ENCODE results near the gene NPM1.
"Not testable (repeated sequence)": the region's sequence is repeated elsewhere in the genome, so short reads cannot be mapped to it uniquely, and the experiment has no call there.

NPM1 gene

DNA sequence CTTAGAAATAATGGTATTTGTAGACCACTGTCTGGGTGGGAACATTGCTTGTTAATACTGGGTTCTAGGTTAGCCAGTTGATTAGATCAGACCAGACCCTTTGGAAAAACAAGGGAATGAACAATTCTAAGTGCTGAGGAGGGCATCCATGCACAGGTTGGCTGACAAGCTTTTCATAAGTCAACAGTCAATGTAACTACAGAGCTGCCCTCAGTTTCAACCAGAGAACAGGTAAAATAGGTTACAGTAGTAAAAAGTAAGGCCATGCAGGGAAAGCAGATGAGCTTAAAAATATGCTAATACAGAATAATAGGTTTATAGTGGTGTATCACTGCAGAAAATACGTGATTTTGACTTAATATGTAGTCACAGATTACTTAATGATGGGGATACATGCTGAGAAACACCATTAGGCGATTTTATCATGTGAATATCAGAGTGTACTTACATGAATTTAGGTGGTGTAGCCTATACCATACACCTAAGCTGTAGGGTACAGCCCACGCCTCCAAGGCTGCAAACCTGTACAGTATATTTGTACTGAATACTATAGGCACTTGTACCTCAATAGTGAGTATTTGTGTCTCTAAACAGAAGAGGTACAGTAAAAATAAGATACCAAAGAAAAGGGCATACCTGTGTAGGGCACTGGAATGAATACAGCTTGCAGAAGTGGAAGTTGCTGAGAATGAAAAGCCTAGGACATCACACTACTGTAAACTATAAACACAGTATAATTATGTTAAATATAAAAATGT is 25.7 kb downstream of the NPM1 start:
- FAIRE-seq = no peak

DNA sequence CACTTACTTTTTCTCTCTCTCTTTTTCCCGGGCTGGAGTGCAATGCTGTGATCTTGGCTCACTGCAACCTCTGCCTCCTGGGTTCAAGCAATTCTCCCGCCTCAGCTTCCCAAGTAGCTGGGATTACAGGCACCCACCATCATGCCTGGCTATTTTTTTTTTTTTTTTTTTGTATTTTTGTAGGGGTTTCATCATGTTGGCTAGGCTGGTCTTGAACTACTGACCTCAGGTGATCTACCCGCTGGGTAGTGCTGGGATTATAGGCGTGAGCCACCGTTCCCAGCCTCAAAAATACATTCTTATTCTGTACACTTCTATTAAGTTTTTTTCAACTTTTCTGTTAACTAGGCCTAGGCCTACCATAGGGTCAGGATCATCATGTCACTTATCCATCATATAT is 26.3 kb downstream of the NPM1 start:
- FAIRE-seq = not testable (repeated sequence)

DNA sequence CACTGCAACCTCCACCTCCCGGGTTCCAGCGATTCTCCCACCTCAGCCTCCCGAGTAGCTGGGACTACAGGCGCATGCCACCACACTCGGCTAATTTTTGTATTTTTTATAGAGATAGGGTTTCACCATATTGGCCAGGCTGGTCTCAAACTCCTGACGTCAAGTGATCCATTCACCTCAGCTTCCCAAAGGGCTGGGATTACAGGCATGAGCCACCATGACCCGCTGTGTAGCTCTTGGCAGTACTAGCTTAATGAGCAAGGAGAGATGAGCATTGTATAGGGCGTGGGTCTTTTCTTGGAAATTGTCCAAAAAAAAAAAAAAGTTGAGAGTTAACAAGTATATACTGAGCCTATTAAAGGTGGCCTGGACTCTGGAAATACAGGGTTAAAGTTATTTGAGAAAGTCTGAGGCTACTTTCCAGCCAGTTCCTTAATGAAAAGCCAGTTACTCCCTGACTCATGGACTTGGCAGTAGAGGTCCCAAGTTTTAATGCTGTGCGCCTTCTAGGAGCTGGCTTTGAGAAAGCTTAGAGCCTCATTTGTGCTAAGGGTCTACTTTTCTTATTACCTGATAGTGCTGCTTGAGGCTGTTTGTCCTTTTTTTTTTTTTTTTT is 27.6 kb downstream of the NPM1 start:
- no peak for FAIRE-seq

DNA sequence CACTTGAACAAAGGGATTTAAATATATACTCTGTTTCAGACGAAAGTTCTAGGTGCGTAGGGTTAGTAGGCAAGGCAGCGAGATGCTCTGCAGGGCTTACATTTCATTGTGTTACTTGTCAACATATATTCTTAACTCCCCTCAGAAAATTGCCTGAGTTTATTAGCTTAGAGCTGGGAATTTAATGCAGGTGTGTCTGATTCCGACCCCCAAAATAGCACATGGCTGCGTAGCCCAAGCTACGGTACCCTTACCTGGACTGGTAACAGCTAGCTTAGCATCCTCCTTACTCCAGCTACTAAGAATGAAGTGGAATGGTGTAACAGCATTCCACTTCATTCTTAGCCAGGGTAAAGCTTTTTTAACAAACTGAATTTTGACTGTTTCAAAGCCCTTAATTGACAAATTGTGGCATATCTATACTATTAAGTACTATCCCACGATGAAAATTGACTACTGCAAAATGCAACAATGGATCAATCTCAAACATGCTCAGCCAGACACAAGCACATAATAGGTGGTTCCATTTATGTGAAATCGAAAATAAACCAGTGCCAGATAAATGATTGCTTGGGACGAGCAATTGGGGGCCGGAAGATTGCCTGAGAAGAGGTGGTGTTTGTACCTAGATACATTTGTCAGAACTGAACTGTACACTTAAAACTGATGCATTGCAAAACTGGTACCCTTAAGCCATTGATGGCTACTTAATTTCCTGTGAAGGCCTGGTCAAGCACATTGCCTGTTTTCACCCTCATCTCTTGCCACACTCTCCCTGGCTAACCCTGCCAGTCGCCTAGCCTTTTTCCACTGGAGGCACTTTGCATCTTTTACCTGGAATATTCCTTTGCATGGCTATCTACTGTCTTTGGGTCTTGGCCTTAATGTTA is 28.8 kb downstream of the NPM1 start:
- no peak for FAIRE-seq

DNA sequence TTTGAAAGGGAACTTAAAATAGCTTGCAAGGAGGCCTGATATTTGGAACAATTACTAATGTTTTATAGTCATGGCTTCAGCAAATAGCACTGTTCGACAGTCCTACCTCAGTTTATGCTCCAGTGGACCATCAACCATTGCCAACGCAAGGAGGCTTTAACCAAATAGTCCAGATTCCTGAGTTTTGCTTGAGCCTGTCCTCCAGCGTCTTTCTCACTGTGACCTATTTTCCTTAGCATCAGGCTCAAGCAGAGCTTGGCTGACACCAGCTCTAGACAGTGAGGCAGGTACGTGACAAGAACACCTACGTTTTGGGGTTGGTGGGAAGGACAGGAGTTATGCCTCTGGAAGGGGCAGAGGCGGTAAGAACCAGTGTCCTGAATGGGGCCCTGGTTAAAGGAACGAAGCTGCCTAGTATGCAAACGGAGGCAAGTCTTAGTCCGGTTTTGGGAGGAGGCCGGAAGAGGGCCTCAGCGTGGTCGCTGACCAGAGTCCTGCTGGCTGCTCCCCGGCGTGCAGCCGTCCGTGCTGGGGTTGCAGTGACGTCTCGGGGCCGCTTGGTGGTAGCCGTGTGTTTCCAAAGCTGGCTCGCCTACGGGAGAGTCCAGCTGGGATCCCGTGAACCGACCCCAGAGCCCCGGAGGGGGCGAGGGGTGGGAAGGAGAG is 30.8 kb downstream of the NPM1 start:
- FAIRE-seq = no peak

DNA sequence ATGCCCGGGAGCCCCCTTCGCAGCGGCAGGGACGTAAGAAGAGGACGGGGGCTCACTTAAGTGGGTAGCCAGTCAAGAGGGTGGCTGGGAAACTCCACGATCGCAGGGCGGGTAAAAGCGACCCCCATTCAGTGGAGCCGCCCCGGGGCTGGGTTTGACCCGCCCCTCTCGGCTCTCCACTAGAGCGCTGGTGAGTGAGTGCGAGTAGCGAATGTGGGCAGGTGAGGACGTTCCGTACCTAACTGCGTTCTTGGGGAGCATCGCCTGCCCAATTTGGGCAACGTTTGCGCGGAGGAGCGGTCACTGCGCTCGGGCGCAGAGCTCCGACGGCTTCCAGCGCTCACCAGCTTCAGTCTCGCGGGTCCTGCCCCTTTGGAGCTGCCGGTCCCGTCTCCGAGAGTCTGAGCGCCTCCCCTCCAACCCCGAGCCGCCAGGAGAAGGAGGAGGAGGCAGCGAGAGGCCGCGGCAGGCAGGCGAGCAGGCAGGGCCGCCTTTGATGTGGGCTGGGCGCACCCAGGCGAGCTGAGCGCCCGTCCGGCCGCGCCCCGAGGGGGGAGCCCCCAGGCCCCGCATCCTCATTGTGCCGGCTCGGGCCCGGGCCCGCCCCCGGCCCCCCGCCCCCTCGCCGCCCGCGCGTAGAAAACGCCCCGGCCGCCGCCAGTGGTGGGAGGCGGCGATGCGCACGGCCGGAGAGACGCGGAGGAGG is 31.5 kb downstream of the NPM1 start, which contains the start of gene FGF18:
FGF18 (plus strand) TSS at position 666 of the 706 bp plus-strand sequence. CDS start 553 bp downstream, outside the sequence.
- FAIRE-seq = no peak

DNA sequence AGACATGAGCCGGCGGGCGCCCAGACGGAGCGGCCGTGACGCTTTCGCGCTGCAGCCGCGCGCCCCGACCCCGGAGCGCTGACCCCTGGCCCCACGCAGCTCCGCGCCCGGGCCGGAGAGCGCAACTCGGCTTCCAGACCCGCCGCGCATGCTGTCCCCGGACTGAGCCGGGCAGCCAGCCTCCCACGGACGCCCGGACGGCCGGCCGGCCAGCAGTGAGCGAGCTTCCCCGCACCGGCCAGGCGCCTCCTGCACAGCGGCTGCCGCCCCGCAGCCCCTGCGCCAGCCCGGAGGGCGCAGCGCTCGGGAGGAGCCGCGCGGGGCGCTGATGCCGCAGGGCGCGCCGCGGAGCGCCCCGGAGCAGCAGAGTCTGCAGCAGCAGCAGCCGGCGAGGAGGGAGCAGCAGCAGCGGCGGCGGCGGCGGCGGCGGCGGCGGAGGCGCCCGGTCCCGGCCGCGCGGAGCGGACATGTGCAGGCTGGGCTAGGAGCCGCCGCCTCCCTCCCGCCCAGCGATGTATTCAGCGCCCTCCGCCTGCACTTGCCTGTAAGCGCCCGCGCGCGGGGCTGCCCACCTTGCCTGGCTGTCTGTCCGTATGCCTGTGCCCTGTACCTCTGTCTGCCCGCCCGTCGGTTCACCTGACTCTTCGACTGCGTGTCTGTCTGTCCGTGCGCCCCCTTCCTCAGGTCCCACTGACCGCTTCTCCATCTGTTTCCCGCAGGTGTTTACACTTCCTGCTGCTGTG is 32.2 kb downstream of the NPM1 start:
- no peak for FAIRE-seq

DNA sequence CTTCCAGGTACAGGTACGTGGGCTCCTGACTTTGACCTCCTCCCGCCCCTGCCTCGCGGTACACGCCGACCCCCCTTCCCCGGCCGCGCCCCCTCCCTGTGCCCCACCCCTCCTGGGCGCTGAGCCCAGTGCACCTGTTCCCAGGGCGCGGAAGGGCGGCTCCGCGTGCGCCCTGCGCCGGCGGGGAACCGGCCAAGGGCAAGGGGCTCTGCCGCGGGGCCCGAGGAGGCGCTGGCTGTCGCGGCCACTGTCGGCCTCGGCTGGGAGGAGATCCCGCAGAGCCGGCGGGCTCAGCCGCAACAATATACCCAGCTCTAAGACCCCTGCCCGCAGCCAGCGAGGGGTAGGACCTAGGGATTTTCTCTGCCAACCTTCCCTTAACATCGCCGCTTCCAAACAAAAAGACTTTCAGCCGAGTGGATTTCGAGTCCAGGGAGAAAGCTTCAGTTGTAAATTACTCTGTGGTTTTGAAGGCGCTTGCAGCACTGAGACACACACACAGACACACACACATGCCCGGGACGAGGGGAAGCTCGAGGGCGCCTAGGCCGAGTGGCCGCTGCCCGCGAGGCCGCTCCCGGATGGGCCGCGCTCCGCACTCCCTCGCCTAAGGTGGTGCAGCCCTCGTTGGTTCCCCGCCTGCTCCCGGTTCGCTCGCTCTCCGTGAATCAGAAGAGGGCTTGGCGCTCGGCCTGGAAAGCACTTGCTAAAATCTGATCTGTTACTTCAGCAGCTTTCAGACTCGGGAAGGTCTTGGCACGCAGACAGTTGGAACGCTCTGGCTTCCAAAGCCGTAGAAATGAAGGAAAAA is 33.0 kb downstream of the NPM1 start:
- no peak for FAIRE-seq

DNA sequence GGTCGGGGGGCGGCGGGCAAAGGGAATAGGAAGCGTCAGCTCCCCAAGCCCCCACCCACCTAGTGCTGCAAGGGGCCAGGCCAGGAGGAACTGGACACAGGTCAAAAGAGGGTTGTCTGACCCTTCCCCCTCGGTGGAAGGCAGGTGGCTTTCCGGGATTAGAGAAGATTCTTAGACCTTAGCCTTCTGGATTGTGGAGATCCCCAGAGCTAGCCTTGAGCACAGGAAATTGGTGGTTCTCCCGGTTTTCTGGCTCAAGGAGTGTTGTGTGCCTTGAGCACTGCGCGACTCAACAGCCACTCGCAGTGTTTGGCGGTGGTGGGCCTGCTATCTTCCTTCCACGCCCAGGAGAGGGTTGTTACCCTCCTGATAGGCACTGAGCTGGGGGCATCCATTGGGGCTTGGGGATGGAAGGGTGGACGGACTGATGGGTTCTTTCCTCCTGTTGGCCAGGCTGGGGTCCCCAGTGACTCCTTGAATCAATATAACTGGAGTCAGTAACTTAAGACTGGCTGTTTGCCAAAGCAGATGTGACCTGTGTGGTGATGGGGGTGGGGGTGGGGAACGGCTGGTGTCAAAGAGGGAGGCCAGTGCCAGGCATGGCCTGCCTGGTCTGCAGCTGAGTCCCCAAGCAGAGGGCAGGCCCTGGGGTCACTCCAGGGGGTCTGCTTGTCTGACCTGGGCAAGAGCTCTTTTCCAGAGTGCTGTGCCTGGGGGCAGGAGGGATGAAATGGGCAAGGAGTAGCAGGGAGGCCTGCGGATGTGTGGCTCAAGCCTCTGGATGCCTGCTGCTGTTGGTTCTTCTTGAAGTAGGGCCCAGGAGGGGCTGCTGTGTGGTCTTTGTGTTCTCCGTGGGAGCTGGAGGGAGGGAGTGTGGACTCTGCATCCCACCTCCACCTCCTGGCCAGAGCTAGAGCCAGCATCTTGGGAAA is 33.9 kb downstream of the NPM1 start:
- no peak for FAIRE-seq

DNA sequence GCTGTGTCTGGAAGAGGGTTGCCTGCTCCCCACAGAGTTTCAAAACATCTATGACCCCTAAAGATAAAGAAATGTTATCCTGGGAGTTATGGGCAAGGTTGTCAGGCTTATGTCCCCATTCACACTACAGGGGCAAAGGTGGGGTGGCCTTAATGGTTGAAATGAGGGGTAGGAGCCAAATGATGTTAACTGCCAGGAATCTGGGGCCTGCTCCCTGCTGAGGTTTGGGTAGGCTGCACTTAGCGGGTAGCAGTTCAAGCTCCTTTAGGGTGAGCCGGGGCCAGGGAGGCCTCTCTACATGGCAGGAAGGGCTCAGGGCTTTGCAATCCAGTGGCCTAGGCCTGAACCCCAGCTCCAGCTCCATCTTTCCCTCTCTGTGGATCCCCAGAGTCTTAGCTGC is 34.8 kb downstream of the NPM1 start:
- no peak for FAIRE-seq

DNA sequence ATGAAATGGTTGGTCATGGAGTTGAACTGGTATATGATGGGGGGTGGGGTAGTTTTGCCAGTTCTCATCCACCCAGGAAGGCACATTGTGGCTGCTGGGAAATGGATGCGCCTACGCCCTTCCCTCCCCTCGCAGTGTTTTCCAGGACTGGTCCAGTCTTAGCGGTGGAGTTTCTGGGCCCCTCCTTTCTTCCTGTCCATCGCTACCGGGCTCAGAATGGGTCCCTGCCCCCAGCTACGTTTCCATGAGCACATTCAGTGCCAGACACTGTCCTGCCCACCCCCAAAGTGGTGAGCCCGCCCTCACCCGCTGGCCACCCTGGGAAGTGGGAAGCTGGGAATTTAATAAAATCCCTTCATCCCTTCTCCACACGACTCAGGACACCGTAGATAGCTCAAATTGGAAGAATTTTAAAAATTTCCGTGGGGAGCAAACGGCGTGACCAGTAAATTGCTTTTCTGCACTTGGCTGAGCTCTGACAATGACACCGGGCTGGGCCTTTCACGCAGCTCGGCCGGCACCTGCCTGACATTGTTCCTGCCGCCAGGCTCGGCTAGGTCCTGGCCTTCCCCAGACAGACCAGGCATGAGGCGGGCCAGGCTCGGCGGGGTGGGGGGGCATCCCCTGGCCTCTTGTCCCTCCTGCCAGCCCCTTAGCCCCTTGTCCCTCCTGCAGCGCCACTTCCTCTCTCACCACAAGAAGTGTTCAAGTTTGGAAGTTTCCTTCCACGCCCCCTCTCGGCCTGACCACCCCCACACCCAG is 35.4 kb downstream of the NPM1 start:
- no peak for FAIRE-seq

DNA sequence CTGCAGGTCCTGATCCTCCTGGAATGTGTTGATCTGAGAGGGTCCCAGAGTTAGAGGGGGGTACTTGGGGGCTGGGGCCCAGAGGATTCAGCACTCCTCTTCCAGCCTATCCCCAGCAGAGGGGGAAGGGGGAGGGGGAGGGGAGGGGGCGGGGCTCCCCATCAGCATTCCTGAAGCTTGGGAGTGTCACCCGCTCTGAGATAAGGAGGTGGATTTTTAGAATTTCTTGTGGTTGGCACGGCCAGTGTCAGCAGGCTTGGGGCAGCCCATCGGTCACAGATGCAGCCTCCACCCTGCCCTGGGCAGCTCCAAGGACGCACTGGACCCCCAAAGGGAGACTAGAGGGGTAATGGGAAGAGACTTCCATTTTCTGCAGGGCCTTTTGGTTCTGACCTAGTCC is 37.1 kb downstream of the NPM1 start:
- no peak for FAIRE-seq

DNA sequence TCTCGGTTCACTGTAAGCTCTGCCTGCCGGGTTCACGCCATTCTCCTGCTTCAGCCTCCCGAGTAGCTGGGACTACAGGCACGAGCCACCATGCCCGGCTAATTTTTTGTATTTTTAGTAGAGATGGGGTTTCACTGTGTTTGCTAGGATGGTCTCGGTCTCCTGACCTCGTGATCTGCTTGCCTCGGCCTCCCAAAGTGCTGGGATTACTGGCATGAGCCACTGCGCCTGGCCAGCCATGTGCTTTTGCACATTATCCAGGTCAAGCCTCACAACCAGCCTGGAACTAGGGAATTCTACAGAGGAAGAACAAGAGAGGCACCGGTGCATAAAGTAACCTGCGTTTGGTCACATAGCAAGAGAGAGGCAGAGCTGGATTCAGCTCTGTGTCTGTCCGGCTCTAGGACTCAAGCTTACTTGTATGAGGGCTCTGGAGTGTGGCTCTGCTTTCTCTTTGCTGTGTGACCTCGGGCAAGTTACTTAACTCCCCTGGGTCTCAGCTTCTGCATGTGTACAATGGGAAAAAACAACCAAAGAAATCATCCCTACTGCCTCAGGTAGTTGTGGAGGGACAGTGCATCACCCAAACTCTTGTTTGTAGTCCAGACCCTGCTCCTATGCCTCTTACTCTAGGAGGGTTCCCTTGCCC is 38.1 kb downstream of the NPM1 start:
- FAIRE-seq = no peak

DNA sequence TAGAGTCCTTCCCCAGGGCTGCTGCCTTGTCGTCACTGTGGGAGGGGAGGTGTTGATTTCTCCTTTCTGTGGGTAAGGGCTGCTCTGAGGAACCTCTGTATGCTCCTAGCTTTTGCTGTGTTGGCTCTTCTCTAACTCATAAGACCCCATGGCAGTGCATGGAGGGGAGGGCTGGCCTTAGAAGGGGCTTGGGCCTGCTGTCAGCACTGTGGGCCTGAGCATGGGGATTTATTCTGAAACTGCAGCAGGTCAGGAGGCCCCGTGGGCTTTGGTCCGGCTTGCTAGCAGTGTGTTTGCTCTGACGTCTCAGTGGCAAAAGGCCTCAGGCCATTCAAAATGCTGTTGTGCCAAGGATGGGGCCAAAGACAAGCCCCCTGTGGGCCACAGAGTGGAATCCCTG is 38.6 kb downstream of the NPM1 start:
- no peak for FAIRE-seq

DNA sequence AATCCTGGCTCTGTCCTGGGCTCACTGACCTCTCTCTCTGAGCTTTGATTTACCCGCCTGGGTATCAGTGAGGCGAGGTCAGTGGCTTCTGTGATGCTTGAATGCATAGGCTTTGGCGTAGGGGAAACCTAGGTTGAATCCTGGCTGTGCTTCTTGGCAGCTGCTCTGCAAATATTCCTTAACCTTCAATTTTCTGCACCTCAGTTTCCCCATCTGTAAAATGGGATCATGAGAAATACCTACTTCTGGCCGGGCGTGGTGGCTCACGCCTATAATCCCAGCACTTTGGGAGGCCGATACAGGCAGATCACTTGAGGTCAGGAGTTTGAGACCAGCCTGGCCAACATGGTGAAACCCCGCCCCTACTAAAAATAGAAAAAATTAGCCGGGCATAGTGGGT is 39.0 kb downstream of the NPM1 start:
- no peak for FAIRE-seq

DNA sequence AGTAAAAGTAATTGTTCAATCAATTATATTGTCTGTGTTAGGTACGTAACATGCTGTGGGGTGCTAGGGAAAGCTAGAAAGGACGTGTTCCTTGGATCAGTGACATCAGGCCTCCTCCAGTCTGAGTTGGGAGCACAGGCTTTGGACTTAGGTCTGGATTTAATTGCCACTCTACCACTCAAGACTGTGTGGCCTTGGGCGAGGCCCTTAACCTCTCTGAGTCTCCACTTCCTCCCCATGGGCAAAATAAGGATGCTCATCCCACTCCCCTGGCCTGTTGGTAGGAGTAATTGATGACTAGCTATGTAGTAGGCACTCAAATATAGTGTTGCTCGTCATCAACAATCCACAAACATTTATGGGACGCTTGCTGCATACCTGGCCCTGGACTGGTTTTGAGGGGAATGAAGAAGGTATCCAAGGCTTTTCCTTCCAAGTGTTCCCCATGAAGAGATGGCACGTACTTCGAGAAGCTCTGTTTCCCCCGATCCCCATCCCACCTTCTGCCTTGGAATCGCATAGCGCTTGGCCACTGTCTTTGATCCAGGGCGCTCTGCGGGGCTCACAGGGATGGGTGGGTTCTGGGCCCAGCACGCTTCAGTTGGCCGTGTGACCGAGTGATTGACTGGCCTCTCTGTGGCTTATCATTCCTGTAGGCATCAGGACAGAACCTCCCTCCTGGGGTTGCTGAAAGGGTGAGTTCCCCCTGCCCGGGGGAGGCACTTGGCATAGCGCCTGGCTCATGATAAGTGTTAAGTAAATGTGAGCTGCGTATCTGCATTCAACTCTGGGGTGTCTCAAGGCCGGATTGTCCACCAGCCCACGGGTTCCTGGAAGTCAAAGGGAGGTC is 39.9 kb downstream of the NPM1 start:
- no peak for FAIRE-seq

DNA sequence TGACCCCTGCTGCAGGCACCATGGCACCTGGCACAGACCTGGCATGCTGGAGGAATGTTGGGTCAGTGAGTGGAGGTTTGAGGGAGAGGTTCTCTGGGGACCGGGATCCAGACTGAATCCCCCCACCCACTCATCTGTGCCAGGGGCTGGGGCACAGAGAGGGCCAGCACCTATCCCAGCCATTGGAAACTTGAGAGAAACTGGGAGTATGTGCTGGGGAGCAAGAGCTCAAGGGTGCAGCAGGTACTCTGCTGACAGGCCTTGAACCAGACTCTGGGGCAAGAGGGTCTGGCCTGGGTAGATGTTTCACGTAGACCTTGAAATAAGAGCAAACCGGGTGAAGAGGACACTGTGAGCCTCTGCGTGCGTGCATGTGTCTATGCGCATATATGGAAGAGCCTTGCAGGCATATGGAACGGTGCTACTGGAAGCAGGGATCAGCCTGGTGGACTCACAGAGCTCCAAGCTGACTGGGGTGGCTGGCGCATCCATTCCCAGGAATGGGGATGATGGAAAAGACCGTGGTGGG is 40.6 kb downstream of the NPM1 start:
- FAIRE-seq = no peak
